Embryonic facial prominence (tissue), 1 donor: ENCODE measurements around the gene SV2C.
"Not testable (repeated sequence)": the region's sequence is repeated elsewhere in the genome, so short reads cannot be mapped to it uniquely, and the experiment has no call there.

Source experiments
- DNase-seq: peaks from one replicate; pipeline ENCODE4 v3.0.0-alpha.2; 2016; ENCODE audit errors: extremely low spot score

SV2C gene

DNA sequence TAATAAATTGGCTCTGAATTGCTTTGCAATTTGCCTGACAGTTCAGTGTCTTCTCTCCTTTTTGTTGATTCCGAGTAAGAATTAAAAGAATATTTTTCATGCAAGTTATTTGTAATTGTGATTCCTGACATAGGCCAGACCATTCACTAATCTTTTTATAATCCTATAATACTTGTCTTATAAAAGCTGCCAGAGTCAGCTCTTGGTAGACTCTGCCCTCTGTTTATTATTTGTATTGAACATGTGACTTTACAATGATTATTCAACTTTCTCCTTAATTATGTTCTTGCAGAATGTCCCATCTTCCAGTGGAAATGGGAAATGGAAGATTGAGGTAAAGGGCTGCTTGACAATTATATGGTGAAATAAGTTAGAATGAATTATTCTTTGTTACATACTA lies 121.0 kb downstream of the SV2C start:
- DNase-seq = no peak

DNA sequence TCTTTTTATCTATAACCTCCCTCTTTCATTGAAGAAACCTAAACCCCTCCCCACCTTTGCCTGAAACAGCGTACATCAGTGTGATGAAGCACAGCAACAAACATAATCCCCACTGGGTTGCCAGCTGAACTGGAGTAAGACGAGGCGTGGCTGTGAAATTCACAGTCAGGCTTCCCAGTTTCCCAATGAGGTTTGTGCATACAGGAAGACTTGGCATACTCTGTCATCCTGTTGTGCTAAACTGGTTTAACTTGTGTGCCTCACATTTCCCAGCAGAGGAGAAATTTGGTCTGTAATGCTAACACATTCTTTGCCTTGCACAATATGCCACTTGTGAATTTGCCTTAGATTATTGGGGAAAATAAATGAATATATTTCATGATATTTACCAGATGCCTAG lies 121.5 kb downstream of the SV2C start:
- DNase-seq = no peak

DNA sequence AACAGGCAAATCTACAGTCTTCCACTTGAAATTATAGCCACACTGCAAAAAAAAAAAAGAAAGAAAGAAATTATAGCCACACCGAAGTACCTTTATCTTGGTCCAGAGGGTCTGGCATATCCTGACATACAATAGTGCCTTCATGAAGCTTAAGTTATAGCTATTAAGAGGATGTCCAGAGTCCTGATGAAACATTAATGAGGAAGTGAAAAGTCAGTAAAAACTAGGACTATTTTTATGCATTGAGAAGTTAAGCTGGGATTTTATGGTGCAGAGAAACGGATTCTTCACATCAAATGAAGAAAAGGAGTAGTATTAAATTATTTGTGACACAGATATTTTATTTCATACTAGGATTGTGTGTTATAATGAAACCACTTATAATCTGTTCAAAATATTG lies 123.9 kb downstream of the SV2C start:
- DNase-seq = no peak

DNA sequence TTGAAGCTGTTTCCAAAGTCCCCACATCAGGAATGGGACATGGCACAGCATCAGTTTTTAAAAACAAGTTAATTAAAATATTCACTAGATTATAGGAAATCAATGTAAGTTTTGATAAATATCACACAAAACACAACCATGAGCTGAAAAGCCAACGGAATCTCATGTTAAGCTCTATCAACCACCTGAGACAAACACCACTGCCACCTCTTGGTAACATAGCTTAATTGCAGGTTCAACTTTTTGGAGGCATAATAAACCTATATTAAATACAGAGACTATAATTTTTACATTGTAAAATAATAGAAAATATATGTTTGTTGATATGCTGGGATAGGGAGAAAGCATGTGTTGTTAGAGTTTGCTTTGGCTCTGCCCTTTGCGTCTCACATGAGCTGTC lies 126.1 kb downstream of the SV2C start:
- DNase-seq = no peak

DNA sequence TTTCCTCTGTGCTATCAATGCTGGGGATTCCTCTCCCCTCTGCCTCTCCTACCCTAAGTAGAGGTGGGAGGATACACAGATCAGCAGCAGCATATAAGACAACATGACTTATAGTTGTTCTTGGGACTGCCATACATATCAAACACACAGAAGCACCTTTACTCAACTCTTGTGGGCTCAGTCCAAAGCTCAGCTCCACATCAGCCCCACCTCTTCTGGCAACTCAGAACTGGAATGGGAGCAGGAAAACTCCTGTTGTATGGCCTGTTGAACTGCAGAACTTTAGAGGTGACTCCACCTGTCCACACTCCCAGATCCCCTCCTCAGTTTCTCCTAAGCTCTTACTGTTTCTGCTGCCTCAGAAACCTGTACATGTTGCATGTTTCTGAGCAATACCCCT lies 127.8 kb downstream of the SV2C start:
- DNase-seq = no peak

DNA sequence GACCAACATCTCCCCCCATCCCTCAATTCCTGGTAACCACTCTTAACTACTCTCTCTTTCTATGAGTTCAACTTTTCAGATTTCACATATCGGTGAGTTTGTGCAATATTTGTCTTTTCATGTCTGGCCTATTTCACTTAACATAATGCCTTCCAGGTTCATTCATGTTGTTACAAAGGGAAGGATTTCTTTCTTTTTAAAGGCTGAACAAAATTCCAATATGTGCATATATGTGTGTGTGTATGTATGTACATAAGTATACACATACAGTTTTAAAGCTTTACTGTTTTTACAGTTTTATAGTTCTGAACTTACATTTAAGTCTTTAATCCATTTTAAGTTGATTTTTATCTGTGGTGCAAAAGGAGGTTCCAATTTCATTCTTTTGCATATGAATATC lies 130.7 kb downstream of the SV2C start:
- no peak for DNase-seq

DNA sequence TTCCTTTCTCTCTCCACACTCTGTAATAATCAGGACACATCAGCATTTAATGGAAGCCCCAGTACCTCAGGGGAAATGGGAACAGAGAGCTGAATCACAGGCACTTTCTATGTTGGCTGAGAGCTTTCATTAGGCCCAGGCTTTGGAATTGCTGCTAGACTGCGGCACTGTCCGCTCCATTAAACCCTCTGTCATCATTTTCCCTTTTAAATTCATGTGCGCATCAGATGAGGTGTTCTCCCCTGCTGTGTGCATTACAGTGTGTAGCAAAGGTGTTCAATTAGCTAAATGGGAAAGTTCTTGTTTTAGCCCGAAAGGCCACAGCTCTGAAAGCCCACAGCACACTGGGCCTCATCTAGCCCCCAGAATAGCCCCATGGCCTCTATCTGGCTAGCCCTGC lies 133.6 kb downstream of the SV2C start:
- no peak for DNase-seq

DNA sequence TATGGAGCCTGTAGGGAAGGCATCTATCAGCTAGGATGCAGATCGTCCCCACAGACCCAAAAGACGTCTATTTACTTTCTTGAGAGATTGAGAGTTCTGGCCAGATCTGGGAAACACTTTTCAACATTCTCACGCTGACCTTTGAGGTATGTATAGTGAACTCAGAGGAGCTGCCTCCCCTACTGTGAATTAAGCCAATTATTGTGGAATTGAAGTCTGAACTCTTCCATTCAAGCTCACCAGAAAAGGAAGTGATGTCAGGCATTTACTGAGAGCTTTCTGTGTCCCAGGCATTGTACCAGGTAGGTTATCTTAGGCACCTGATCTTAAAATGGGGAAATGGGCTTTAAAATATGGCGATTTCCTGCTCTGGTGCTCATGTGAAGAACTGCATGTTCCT lies 136.5 kb downstream of the SV2C start:
- DNase-seq = no peak

DNA sequence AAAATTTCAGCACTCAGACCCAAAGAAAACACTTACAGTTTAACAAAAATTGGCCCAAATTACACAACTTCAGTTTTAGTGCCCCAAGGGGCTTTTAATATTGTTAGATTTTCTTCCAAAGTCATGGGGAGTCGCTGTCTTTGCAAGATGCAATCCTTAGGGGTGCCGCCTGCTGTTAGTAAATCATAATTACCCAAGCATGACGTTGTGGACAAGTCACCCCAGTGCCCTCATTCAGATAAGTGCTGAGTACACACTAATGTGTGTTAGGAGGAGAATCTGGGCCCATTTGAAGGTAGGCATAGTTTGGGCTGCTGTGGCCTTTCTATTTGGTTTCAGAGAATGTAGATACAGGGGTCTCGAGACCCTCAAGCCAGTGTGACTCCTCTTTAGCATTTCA lies 138.1 kb downstream of the SV2C start:
- DNase-seq = no peak

DNA sequence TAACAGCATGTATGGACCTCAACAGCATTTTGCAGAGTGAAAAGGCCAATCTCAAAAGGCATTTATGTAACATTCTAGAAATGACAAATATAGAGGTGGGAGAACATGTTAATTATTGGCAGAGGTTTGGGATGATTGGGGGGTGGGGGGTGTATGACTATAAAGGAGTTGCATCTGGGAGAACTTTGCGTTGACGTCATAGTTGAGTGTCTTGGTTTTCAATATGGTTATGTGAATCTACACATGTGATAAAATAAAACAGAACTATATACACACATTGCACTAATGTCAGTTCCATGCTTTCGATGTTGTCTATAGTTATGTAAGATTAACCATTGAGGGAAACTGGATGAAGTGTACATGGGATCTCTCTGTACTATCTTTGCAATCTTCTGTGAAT lies 139.1 kb downstream of the SV2C start:
- DNase-seq = no peak

DNA sequence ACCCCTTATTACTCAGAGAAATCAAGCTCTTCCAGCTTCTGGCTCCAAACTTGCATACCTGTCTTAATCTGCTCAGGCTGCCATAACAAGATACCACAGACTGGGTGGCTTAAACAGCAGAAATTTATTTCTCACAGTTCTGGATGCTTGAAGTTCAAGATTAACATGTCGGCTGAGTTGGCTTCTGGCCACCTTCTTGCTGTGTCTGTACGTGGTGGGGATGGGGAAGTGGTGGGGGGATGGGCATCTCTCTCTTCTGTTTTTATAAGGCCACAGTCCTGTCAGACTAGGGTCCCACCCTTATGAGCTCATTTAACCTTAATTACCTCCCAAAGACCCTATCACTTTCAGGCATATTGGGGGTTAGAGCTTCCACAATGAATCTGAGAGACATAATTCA lies 140.5 kb downstream of the SV2C start:
- DNase-seq = no peak

DNA sequence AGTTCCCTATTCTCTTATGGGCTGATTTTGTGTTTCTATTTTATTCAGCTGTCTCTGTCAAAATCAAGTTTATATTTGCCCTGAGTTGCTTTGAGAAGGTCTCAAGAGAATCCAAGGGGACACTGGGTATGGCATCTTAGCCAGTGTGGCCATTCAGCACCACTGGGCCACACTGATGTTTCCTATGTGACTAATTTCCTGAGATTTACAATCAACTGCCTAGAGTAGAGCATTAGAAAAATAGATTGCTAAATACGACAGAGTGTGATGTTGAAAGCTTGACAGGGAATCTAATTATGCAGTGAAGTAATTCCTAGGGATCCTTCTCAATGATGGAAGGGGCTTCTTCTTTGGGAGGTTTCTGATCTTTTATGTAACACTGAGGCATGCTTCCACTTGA lies 141.7 kb downstream of the SV2C start:
- DNase-seq = no peak

DNA sequence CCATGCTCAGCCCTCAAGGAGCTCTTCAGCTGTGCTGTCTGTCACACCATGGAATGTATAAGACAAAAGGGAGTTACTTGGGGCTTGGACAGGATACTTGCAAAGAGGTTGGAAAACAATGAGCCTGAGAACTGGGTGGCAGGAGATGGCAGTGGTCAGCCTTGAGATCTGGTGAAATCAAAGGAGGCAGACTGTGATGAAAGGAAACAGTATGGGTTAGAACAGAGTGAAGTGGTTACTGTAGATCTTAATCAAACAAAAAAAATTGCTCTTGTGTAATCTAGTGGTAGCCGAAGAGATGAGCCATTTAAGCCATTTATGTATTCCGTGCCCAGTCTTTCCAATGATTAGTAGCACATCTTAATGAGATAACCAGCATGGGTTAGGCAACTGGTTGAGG lies 142.2 kb downstream of the SV2C start:
- DNase-seq = no peak

DNA sequence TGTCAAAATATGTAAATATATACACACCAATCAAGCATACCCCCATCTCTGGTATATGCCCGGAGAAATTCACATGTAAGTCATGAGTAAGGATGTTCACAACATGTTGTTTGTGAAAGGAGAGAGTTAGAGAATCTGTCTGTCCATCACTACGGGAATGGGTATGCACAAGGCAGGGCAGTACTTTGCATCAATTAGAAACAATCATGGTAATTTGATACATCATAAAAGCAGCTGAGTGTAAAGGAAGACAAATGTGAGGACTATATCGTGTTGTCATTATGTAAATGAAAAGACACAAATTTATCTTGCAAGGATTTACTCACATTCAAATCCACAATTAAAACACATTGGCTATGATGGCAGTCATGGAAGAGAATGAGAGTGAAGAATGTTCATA lies 146.7 kb downstream of the SV2C start:
- DNase-seq = no peak

DNA sequence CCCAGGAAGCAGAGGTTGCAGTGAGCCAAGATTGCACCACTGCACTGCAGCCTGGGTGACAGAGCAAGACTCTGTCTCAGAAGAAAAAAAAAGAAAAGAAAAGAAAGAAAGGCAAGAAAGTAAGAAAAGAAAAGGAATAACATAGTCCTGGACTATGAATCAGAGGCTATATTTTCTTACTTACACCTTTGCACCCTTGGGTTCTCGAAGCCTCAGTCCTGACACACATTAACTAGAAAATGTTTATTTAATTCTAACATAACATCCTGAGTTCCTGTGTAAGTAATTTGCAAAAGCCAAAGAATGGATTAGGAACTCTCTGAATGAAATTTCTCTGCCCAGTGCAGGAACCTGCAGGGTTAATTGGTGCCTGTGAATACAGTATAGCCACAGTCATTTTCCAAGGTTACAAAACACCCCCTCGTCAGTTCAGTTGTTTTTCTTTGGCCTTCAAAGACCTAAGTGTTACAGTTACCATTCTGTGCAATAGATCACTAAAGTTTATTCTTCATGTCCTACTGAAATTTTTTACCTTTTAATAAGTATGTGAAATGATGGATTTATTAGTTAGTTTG lies 147.6 kb downstream of the SV2C start:
- no peak for DNase-seq

DNA sequence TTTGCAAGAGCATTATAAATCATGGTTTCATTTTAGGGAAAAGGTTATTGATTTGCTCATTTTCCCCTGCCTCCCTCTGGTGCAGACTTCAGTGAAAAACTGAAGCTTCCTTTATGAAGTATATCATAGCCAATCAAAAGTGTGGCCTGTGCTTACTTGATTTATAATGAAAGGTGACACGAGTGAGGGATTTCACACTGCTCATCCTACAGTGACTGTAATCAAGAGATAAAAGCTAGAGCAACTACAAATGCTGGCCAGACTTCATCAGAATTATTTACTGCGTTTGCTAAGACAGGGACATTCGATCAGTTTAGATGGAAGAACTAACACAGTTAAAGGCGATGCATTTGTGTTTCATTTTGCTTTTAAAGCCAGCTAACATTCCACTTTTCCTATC lies 151.5 kb downstream of the SV2C start:
- DNase-seq = no peak

DNA sequence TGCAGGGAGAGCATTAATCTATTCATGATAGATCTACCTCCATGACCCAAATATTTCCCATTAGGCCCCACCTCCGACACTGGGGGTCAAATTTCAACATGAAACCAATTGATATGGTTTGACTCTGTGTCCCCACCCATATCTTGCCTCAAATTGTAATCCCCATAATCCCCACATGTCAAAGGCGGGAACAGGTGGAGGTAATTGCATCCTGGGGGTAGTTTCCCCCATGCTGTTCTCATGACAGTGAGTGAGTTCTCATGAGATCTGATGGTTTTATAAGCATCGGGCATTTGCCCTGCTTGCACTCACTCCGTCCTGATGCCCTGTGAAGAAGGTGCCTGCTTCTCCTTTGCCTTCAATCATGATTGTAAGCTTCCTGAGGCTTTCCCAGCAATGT lies 153.5 kb downstream of the SV2C start:
- no peak for DNase-seq

DNA sequence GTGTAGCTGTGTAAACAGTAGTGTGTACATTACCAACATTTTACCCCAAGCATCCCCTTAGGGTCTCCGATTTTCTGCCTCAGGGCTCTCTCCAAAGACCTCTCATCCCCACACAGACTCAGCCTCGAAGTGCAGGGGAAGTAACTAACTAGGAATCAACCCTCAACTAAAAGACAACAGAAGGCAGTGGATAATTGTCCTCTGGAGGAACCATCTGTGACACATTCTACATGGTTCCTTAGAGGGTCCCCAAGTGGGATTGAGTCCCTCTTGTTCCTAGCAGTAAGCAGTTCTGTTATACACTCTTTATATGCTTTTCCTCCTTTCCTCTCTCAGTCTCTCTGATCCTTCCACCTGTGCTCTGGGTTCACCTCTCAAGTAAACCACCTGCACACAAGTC lies 157.2 kb downstream of the SV2C start:
- no peak for DNase-seq

DNA sequence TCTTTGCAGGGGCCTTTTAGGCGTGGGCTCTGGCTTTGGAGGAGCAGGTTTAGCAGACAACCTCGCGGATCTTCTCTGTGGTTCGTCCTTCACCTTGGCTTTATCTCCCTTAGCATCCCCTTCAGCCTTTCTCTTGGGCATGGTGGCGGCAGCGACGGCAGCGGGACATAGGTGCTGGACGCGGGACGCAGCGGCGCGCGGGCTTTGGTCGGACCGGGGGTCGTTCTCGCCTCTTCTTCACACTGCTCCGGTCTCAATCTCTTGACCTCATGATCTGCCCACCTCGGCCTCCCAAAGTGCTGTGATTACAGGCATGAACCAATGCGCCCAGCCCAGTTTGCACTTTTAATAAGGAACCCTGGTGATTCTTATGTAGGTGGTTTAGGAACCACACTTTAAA lies 159.0 kb downstream of the SV2C start:
- not testable (repeated sequence) for DNase-seq

DNA sequence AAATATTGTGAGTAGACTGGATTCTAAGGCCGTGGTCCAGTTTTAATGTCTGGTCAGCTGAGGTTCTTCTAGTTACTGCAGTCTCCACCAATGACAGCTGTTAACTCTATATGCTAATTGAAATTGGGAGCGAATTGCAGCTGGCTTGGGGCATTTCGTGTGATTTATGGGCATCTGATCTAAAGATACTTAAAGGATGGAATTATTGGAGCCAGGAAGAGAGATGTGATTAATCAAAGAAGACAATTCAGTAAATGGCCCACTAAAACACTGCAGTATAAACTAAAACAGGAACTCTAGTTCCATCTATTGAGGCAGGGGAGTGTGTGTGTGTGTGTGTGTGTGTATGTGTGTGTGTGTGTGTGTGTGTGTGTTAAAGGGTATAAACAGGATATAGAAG lies 162.4 kb downstream of the SV2C start:
- no peak for DNase-seq

DNA sequence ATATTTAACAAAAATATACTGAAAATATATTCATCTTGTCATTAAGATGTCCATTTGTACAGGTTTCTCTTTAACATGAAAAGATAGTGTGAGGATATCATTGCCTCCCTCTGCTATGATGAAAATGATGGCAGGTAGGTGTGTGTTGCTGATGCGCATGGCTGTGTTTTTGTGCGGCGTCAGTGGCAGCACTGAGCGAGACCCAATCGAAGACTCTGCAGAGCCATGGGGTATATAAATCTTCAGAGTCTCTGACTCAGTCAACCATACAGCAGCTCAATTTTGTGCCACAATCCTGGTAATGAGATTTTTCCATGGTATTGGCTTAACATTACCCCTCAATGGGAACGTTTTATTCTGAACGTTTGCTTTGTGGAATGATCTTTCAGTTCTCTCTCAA lies 166.4 kb downstream of the SV2C start:
- DNase-seq = no peak

DNA sequence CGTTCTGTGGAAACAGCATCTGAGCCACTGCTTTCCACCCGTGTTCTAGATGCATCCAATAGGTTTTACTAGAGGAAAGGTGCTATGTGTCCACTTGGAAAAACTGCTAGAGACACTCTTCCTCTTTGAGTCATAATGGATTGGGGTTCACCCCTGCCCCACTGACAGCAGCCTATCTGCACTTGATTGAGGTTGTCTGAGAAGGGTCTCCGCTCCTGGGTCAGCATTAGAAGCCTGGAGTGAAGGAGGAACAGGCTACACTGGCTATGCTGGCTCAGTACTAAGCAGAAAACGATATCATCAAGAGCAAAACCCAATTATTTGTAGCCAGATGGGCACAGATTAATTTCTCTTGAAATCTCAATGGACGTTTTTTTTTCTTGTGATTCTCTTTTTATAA lies 167.3 kb downstream of the SV2C start:
- no peak for DNase-seq

DNA sequence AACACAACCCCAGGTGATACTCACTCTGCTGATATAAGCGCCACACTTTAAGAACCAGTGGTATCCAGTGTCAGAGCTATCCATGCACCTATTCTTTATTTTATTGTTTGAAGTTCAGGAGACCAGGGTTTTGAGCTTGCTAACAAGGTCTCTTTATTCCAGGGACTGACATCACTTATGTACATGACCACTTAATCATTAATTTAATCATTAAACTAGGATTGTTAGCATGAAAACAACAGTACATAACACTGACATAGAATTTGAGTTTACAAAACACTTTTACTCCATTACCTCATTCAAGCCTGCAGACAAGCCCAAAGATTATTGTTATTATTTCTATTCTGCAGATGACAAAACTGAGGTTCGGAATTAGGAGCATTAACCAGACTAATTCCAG lies 168.5 kb downstream of the SV2C start:
- no peak for DNase-seq

DNA sequence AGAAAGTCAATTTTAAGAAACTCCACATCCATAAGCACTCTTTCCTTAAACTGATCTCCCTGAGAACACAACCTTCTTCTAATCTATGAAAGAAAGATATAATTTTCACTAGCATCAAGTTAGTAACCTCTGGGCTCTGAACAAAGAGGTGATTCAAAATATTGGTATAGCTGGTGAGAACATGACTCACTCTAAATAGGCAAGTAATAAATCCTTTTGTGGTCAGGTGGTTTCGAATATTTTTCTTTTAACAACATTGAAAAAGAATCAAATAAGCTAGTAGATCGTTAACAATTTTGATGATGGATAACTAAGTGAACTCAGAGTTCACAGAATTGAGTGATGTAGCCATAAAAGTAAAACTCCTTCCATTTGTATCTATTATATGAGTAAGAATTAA lies 169.3 kb downstream of the SV2C start:
- no peak for DNase-seq
